Panc1 (cell line): Measurements from ENCODE around the gene TSC22D1.

Experiments used
- POLR2AphosphoS5 ChIP-seq: IDR thresholded peaks from 2 replicates; pipeline ENCODE4 v1.6.1; 2012; ENCODE audit warnings: mild to moderate bottlenecking, low read depth, low read length, moderate library complexity
- TCF7L2 ChIP-seq: IDR thresholded peaks from 2 replicates; pipeline ENCODE4 v1.6.1; 2011; ENCODE audit warnings: mild to moderate bottlenecking, low read depth, low read length, inconsistent platforms

DNA sequence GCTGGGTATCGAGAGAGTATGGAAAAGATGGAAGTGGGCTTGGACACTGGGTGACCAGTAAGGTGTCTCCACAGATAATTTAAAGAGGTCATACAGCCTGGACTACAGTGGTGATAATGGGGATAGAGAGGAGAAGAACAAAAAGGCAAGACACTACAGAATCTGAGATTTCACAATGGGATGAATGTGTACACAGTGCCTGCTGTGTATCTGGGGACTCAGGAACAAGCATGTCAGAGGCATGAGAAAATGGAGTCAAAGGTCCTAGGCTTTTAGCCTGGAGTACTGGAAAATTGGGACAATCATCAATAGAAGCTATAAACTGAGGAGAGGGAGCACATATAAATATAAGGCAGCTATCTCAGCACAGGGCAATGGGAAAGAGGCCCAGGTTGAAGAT is 69.4 kb downstream of the TSC22D1 start:
- TF ChIP-seq TCF7L2 = no peak
- TF ChIP-seq POLR2AphosphoS5 = no peak
